Measurements from ENCODE around the gene NOL11.
"Not testable (repeated sequence)": the region's sequence is repeated elsewhere in the genome, so short reads cannot be mapped to it uniquely, and the experiment has no call there.

NOL11 gene

DNA sequence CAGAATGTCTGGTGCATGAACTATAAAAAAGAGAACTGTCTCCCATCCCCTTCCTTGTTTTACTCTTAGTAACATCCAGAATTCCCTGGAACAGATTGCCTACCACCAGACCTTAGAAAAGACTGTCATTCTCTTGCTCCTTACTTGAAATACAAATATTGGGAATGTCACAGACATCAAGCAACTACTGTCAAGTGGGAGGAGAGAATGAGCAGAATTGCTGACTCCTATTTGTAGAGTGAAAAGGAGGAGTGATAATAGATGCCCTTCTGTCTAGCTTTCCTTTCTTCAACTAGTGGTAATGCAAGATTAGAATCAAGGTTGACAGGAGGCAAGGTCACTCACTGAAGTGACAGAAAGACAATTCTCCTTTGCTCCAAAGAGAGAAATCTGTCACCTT is 23.9 kb upstream of the NOL11 start:
- no peak for DNase-seq
- TF ChIP-seq GATA1 (IDR thresholded peaks at IDR 0.05; ENCODE audit: low read depth, low read length) = no peak
- TF ChIP-seq POLR2A (IDR thresholded peaks at IDR 0.05; ENCODE audit: low read length) = no peak

DNA sequence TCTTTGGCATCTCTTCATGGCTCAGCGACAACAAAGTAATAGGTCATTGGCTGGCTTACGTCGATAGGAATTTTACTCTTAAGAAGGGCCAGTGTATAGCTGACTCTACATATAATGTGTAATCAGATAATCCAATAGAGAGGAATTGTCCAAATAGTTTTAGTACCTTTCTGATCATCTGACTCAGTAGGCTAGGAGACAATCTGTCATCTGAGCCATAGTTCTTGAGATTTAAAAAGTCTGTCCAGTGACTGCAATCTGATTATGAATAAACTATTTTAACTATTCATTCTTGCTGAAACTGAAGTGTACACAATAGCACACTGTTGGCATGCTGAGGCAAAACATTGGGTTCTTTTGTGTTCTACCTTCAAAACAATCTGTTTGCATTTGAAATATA is 21.4 kb upstream of the NOL11 start:
- no peak for TF ChIP-seq POLR2A (IDR thresholded peaks at IDR 0.05; ENCODE audit: low read length)
- TF ChIP-seq GATA1 (IDR thresholded peaks at IDR 0.05; ENCODE audit: low read depth, low read length) = no peak
- no peak for DNase-seq

DNA sequence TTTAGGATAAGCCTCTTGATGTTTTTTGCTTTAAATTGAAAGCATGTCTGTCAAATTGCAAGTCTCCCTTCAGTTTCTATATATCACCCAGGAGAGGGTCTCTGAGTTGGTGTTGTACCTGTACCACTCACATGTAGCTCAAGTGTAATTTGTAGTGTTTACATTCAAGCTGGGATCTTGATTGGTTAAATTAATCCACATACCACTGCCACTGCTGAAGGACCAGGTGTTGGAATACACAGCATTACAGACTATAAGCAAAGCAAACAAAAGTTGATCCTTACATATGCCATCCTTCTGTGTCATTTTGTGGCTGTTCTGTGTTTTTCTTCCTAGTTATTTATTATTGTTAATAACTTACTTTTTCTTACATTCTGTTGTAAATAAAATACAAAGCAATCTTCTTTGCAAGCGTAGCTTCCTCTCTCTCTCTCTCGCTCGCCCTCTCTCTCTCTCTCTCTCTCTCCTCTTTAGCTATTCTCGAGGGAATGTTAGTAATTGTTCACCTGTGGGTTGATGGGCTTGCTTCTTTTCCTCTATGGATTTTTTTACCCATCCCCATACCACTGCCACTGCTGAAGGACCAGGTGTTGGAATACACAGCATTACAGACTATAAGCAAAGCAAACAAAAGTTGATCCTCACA is 20.8 kb upstream of the NOL11 start:
- no peak for TF ChIP-seq POLR2A (IDR thresholded peaks at IDR 0.05; ENCODE audit: low read length)
- no peak for TF ChIP-seq GATA1 (IDR thresholded peaks at IDR 0.05; ENCODE audit: low read depth, low read length)
- DNase-seq = no peak

DNA sequence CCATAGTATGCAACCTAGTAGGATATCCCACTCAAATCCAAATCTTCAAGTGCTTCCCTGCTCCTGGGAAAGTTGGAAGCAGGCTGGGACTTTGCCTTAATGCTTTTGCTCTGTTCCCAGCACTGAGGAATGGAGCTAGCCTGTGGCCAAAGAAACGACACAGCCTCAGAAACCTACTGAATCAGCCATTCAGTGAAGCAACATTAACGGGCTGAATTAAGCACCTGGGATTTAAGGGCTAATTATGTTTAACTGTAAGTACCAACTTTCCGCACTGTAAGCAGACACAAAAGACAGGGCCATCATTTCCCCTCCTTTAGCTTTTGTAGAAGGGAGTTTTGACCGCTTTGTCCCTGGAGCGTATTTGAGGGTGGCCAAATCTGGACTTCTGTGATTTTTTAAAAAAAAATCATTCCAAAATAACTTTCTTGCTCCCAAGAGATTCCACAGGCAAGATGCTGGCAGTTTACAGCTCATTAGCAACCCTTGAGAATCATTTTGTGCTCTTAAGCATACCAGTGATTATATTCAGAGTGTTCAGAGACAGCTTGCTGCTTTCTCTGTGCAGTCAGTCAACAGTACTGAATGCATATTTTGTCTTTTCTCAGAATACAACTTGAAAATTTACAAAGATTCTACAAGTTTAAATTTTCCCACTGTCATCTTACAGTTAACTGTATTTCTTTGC is 17.6 kb upstream of the NOL11 start:
- no peak for DNase-seq

DNA sequence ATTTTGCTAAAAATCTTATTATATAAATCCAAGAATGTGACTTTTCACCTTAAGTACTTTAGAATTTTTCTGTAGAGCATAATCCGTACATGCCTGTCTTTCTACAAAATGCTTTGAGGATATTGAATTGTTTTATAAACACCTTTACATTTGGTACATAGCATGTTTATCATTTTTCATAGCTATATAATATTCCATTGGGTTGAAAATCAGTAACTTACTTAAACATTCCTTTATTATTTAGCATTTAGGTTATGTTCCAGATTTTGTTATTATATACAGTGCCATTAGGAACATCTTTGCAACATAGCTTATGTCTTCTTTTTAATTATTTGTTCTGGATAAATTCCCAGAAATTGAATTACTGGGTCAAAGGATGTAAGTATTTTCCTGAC is 17.0 kb upstream of the NOL11 start:
- TF ChIP-seq GATA1 (IDR thresholded peaks at IDR 0.05; ENCODE audit: low read depth, low read length) = no peak
- TF ChIP-seq POLR2A (IDR thresholded peaks at IDR 0.05; ENCODE audit: low read length) = no peak
- DNase-seq = no peak

More for the DNA sequence above, 17.6 kb upstream of the NOL11 start:
- no peak for TF ChIP-seq GATA1 (IDR thresholded peaks at IDR 0.05; ENCODE audit: low read depth, low read length)
- TF ChIP-seq POLR2A (IDR thresholded peaks at IDR 0.05; ENCODE audit: low read length) = no peak

DNA sequence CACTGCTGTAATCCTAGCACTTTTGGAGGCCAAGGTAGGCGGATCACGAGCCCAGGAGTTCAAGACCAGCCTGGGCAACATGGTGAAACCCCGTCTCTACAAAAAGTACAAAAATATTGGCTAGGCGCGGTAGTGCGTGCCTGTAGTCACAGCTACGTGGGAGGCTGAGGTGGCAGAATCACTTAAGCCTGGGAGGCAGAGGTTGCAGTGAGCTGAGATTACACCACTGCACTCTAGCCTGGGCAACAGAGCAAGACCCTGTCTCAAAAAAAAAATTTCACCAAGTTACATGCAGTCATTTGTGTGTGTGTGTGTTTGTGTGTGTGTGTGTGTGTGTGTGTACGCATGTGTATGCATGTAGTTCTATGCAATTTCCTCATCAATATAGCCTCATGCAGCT is 14.9 kb upstream of the NOL11 start:
- DNase-seq = not testable (repeated sequence)

DNA sequence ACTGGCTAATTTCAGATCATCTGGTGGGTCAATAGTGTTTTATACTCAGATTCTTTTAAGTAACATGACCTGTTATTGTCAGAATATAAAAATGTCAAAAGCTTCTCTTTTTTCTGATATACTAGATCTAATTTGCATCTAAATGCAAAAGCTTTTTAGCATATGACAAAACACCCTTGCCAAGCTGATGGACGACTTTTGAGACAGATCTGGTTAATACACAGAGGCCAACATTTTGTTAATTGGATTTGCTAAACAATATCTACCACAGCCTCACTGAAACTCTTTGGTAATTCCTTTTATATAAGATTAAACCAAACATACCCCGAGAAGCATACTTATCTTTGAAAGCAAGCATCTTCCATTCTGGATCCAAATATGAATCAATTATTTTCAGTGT is 10.3 kb upstream of the NOL11 start:
- TF ChIP-seq GATA1 (IDR thresholded peaks at IDR 0.05; ENCODE audit: low read depth, low read length) (no peak), POLR2A (IDR thresholded peaks at IDR 0.05; ENCODE audit: low read length) (no peak)
- DNase-seq = no peak

DNA sequence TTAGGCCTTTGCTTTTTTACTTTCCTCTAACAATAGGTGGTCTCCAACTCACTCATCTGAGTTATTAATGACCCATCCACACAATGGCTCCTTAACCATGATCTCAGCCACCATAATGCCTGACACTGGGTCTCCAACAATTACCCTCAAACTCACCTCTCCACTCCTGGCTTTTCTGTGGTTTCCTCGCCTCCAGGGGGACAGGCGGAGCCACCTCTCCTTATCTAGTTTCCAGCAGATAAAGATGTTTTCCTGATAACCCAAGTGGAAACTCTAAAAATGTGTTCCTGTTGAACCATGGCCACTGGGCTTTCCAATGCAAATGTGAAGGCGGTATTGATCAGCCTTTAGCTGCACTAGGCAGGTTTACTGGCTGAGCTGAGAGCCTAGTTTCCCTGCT is 9.4 kb upstream of the NOL11 start:
- TF ChIP-seq GATA1 (IDR thresholded peaks at IDR 0.05; ENCODE audit: low read depth, low read length) = no peak
- TF ChIP-seq POLR2A (IDR thresholded peaks at IDR 0.05; ENCODE audit: low read length) = no peak
- peak in 1 of 2 experiments; percentile 25 for DNase-seq

DNA sequence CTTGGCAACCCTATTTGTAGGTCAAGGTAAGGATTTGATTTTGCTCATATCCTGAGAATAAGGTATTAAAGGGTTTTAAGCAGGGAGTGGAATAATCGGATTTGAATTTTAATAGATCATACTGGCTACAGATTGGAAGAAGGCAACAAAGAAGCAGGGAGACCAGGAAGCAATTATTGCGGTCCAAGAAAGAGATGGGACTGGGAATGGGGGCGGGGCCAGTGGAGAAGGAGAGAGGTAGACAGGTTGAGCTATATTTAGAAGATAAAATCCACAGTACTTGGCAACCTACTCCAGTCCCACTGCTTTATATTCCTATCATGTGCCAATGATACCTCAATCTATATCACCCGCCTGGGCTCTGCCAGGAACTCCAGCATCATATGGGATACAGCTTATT is 5.8 kb upstream of the NOL11 start:
- no peak for TF ChIP-seq GATA1 (IDR thresholded peaks at IDR 0.05; ENCODE audit: low read depth, low read length)
- no peak for TF ChIP-seq POLR2A (IDR thresholded peaks at IDR 0.05; ENCODE audit: low read length)
- DNase-seq = no peak

DNA sequence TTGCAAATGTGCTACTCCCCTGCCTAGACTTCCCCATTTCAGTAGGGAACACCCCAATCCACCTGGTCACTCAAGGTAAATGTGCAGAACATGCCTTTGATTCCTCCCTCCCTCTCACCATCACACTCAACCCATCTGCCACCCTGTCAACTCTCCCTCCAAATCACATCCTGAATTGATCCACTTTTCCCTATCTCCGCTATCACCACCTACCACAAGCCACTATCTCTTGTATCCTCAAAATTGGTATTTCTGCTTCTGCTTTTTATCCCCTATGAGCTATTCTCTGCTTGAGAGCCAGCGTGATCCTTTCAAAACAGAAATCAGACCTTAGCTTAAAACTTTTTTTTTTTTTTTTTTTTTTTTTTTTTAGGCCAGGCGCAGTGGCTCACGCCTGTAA is 5.4 kb upstream of the NOL11 start:
- no peak for DNase-seq
- no peak for TF ChIP-seq POLR2A (IDR thresholded peaks at IDR 0.05; ENCODE audit: low read length)
- TF ChIP-seq GATA1 (IDR thresholded peaks at IDR 0.05; ENCODE audit: low read depth, low read length) = no peak

DNA sequence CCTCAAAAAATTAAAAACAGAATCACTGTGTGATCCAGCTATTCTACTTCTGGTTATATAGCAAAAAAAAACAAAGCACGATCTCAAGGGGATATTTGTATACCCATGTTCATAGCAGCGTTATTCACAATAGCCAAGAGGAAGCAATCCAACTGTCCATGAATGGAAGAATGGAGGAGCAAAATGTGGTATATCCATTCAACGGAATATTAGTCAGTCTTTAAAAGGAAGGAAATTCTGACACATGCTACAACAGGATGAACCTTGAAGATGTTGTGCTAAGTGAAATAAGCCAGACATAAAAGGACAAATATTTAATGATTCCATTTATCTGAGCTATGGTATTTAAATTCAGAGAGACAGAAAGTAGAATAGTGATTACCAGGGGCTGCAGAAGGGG is 4.6 kb upstream of the NOL11 start:
- TF ChIP-seq GATA1 (IDR thresholded peaks at IDR 0.05; ENCODE audit: low read depth, low read length) = no peak
- TF ChIP-seq POLR2A (IDR thresholded peaks at IDR 0.05; ENCODE audit: low read length) = no peak
- no peak for DNase-seq

DNA sequence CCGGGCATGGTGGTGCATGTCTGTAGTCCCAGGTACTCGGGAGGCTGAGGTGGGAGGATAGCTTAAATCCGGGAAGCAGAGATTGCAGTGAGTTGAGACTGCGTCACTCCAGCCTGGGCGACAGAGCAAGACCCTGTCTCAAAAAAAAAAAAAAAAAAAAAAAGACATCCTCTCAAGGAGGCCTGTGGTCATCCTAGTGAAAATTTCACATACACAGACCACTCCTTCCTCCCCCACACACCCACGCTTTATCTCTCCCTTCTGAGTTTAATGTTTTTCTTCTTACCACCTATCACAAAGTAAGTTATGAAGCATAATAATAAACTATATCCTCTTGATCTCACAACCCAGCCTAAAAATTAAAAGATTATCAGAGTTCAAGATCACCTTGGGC is 1.3 kb upstream of the NOL11 start:
- TF ChIP-seq GATA1 (IDR thresholded peaks at IDR 0.05; ENCODE audit: low read depth, low read length) = no peak
- TF ChIP-seq POLR2A (IDR thresholded peaks at IDR 0.05; ENCODE audit: low read length) = no peak
- no peak for DNase-seq

DNA sequence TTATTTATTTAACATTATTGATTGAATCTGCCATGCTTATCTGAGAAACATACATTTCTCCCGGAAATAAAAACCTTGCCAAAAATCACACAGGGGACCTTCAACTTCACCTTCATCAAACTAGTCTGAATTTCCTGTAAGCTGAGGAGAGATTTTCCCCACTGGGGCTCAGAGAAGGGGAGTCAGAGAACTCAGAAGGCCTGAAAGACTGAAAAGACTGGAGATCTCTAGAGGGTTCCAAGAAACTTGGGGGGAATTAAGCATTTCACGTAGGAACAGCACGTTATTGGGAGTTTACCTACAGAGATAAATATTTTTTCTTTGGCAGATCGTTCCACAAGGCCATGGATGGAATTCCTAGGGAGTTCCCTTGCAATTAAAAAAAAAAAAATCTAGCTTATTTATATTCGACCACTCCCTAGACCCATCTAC is 528 bp upstream of the NOL11 start:
- DNase-seq = no peak
- TF ChIP-seq GATA1 (IDR thresholded peaks at IDR 0.05; ENCODE audit: low read depth, low read length) (no peak), POLR2A (IDR thresholded peaks at IDR 0.05; ENCODE audit: low read length) (no peak)

DNA sequence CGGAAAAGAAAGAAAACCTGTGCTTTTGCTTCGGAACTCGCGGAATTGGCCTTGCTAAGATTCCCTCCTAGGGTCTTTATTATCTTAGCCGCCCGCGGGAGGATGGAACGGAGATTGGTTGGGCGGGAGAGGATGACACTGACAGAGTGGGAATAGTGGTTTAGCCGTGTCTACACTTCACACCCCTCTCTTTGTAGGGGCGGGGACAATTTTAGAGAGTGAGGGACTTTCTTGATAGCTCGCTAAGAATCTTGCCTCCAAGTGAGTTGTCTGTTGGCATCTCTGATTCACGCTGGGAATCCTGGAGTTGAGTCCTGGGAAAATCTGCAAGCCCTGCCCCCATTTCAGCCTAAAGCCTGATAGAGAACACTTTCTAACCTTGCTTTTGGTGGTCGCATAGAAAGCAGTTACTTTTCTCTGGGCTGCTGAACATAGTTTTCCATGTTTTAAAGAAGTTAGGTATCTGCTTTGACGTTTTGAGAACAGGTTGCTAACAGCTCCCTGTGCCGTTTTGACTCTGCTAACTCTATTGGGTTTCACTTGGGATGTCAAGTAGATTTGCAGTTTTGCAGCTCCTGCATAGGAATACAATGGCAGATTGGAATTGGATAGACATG is 697 bp downstream of the NOL11 start:
- no peak for TF ChIP-seq GATA1 (IDR thresholded peaks at IDR 0.05; ENCODE audit: low read depth, low read length)
- TF ChIP-seq POLR2A (IDR thresholded peaks at IDR 0.05; ENCODE audit: low read length) = no peak
- DNase-seq = peak; percentile 74 to 78

DNA sequence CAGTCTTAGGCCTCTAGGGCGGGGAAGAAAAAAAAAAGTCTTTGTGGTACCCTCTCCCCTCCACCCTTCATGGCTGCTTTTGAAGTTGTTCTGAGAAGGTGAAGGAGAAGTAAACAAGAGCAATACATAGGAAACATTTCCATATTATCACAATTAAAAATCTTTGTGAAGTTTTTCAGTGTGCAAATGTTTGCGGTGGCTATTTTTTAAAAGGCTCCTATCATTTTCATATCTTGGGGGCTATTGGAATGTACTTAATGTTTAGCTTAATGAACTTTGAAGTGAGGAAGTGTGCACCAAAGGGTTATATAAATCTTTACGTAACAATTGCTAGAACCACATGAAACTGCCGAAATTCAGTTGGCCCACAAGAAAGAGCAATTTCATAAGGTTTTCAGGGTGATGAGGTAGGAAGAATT is 7.6 kb downstream of the NOL11 start:
- TF ChIP-seq GATA1 (IDR thresholded peaks at IDR 0.05; ENCODE audit: low read depth, low read length) (no peak), POLR2A (IDR thresholded peaks at IDR 0.05; ENCODE audit: low read length) (no peak)
- no peak for DNase-seq
